NCI-H2227 treated with DMSO at 0.1 percent for 48 hours (cell line): ENCODE results near the gene POLR1B.
"Not testable (repeated sequence)": the region's sequence is repeated elsewhere in the genome, so short reads cannot be mapped to it uniquely, and the experiment has no call there.

Source experiments
- DNase-seq: peaks from one replicate; lab custom pipeline; 2025; lab: John Stamatoyannopoulos, UW

POLR1B gene

DNA sequence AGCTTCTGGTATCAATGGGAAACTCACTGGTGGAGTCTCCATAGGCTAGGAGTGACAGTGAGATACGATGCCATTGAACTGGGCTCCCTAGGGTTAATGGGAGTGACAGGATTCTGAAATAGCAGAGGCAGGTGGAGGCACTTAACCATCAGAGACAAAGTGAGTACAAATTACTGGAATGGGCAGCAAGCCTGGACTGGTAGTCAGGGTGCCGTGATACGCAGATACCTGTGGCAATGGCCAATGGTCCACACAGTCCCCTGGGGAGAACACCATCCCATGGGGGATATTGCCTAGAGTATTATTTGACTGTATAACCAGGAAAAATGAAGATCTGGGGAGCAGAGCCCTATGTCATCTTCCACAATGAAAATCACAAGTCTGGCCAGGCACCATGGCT lies 59.5 kb downstream of the POLR1B start:
- no peak for DNase-seq

DNA sequence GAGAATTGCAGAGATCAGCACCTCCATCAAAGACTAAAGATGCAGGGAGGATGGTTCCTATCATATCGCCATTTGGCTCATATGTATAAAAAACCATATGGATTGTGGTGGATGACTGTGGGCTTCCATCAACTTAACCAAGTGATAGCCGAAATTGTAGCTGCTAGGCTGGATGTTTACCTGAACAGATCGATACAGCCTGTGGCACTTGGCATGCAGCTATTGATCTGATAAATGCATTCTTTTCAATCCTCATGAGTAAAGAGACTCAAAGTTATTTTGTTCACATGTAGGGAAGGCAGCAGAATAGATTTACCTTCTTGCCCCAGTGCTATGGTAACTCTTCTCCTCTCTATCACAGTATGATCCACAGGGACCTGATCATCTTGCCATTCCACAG lies 60.7 kb downstream of the POLR1B start:
- no peak for DNase-seq

DNA sequence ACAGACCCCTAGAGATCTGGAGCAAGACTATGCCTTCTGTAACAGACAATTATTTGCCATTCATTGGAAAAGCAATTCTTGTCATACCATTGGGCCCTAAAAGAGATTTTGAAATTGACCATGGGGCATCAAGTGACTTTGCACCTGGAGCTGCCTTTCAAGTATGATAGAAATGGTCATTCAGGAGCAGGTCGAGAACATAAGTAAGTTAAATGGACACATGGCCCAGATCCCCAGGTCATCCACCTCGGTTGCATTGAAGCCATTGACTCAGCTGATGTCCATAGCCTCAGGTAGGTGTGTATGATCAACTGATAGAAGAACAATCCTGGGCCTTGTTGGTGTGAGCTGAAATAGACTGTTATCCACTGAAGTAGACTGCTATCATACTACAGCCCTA lies 61.5 kb downstream of the POLR1B start:
- no peak for DNase-seq

DNA sequence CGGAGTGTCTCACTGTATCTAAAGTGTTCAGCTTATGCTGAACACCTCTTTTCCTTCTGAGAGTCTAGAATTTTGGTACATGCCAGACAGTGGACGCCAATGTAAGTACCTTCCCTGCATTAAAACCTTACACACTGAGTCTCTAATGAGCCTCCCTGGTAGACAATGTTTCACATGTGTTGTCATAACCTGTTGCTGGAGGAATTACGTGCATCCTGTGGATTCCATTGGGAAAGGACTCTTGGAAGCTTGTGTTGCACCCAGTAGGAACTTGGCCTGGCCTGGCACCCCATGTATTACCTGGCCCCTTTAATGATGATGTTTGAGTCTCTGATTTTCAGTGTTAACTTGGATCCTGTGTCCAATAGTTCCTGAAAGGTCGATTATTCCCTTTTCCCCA lies 62.7 kb downstream of the POLR1B start:
- DNase-seq, result no peak

DNA sequence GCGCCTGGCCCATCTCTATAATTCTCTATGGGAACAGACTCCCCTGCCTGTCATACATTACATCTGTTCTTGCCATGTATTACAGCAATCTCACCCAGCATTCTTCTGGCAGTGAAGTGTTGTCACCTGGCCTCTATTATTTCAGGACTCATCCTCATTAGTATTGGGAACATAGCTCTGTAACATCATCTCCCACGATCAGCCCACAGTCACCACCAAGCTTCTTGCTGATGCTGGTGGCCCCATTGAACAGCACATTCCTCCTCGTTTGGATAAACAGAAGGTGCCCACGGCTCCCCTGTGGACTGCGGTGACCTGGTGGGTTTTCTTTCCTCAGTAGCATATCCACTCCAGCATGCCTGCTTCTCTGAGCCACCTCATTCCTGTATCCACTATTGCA lies 63.7 kb downstream of the POLR1B start:
- DNase-seq, result no peak

DNA sequence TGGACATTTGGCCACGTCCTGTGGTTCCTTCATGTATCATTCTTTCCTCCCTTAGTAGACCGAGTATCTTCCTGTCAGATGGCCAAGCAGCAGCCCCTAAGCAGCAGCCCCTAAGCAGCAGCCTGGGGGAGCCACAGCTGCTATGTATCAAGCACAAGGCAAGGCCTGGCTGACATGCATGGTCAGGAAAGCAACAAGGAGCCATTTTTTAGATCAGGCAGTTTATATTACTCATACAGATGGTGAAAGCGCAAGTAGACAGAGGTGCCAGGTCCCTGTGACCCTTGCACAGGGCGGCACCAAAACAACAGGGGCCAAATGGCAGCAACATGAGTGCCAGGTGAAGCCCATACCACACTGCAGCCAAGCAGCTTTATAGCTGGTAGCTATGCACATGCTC lies 64.3 kb downstream of the POLR1B start:
- no peak for DNase-seq

DNA sequence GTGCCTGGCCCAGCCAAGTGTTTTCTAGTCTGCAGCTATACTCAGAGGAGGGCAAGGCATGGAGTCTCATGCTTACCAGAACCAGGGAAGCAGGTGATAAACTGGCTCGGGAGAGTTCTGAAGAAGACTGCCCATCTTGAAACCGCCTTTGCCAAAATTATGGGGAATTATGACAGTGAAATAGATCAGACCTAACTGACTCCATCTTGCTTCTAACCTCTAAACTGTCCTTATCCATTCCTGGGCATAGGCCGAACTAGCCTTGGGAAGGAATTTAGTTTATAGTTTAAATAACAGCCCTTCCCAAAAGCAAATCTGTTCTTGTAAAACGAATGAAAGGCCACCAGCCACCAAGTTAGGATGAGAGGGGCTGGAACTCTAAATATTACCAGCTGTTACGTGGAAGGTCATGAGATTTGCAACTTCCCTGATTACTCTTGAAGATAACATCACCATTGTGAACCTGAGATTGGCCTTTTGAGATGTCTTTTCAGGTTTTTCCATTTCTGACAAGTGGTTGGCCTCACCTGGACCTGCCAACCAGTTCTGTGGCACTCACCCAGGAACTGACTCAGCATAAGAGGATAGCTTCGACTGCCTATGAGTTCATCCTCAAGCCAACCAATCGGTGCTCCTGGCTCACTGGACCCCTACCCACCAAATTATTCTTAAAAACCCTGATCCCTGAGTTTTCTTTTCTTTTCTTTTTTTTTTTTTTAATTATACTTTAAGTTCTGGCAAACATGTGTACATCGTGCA lies 65.6 kb downstream of the POLR1B start:
- DNase-seq, result no peak

DNA sequence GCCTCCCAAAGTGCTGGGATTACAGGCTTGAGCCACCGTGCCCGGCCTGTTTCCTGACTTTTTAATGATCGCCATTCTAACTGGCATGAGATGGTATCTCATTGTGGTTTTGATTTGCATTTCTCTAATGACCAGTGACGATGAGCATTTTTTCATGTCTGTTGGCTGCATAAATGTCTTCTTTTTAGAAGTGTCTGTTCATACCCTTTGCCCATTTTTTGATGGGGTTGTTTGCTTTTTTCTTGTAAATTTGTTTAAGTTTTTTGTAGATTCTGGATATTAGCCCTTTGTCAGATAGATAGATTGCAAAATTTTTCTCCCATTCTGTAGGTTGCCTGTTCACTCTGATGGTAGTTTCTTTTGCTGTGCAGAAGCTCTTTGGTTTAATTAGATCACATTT lies 67.1 kb downstream of the POLR1B start:
- not testable (repeated sequence) for DNase-seq

DNA sequence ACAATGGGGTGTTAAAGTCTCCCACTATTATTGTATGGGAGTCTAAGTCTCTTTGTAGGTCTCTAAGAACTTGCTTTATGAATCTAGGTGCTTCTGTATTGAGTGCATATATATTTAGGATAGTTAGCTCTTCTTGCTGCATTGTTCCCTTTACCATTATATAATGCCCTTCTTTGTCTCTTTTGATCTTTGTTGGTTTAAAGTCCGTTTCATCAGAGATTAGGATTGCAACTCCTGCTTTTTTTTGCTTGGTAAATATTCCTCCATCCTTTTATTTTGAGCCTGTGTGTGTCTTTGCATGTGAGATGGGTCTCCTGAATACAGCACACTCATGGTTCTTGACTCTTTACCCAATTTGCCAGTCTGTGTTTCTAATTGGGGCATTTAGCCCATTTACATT lies 70.0 kb downstream of the POLR1B start:
- not testable (repeated sequence) for DNase-seq

DNA sequence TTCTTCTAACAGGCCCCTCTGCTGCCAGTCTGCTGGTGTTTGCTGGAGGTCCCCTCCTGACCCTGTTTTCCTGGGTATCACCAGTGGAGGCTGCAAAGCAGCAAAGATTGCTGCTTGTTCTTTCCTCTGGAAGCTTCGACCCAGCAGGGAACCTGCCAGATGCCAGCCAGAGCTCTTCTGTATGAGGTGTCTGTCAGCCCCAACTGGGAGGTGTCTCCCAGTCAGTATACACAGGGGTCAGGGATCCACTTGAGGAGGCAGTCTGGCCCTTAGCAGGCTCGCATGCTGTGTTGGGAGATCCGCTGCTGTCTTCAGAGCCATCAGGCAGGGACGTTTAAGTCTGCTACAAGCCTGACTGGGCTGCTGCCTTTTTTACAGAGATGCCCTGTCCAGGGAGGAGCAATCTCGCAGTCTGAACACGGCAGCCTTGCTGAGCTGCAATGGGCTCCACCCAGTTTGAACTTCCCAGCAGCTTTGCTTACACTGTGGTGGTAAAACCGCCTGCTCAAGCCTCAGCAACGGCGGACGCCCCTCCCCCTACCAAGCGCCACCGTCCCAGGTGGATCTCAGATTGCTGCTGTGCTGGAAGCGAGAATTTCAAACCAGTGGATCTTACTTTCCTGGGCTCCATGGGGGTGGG lies 72.1 kb downstream of the POLR1B start:
- DNase-seq, result no peak

DNA sequence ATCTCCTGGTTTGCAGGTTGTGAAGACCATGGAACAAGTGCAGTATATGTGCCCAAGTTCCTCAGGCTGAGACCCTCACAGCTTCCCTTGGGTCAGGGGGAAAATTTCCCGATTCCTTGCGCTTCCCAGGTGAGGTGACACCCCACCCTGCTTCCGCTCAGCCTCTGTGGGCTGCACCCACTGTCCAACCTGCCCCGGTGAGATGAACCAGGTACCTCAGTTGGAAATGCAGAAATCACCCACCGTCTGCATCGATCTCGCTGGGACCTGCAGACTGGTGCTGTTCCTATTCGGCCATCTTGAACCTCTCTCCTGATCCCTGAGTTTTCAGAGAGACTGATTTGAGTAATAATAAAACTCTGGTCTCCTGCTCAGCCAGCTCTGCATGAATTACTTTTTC lies 72.8 kb downstream of the POLR1B start:
- no peak for DNase-seq

DNA sequence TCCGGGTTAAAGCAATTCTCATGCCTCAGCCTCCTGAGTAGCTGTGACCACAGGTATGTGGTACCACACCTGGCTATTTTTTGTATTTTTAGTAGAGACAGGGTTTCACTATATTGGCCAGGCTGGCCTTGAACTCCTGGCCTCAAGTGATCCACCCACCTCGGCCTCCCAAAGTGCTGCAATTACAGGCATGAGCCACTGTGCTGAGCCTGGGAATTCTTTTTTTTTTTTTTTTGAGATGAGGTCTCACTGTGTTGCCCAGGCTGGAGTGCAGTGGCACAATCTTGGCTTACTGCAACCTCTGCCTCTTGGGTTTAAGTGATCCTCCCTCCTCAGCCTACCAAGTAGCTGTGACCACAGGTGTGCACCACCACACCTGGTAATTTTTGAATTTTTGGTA lies 73.5 kb downstream of the POLR1B start:
- not testable (repeated sequence) for DNase-seq

DNA sequence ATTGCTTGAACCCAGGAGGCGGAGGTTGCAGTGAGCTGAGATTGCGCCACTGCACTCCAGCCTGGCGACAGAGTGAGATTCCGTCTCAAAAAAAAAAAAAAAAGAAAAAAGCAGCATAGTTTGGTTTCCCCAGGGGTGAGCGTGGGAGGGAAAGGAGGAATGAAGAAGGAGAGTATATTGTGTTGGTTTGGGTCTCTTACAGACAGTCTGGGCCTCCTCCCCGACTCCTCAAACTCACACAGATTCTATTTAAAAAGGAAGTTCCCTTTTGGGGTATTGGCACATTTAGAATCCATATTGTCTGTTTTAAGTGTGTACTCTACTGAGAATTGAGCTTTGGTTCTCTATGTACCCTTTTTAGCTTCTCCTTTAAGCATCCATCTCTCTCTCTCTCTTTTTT lies 76.1 kb downstream of the POLR1B start:
- DNase-seq, result no peak

DNA sequence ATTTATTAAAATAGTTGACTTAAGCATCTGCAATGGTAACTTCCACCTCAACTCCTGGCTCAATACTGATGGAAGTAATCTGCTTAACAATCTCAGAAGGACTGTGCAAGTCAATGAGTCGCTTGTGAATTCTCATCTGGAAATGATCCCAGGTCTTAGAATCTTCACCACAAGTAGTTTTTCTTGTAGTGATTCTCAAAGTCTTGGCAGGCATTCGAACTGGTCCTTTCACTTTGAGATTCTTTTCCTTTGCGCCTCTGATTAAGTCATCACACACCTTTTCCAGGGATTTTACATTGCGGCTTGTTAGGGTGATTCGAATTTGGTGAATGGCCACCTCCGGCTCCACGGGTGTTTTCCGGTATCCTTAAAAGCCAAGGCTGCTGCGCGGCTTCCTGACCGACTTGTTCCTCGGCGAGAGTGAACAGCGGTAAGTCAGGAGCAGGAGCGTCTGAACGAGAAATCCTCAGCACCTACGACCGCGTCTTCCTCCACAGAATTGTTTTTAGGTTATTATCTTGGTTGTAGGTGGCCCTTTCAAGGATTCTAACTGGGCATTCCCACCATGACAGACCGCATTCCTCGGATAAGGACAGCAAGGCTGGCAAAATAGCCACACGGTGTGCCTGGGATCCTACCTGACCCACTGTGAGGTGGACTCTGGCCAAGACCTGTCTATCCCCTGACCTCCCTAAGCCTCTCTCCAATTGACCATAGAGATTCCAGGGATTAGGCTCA lies 79.7 kb downstream of the POLR1B start:
- DNase-seq, result no peak

DNA sequence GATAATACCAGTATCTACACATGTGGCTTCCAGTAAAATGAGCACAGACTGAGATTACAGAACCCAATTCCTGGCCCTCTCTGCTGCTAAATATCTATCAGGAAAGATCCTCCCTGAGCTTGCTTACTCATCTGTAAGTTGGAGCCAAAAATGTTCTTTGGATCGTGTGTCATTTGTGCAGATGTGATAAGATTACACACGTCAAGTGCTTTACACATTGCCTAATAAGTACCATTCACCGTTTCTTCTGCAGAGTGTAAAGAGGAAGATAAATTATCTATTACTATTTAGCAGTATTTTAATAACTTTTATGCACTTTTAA lies 80.2 kb downstream of the POLR1B start:
- no peak for DNase-seq

DNA sequence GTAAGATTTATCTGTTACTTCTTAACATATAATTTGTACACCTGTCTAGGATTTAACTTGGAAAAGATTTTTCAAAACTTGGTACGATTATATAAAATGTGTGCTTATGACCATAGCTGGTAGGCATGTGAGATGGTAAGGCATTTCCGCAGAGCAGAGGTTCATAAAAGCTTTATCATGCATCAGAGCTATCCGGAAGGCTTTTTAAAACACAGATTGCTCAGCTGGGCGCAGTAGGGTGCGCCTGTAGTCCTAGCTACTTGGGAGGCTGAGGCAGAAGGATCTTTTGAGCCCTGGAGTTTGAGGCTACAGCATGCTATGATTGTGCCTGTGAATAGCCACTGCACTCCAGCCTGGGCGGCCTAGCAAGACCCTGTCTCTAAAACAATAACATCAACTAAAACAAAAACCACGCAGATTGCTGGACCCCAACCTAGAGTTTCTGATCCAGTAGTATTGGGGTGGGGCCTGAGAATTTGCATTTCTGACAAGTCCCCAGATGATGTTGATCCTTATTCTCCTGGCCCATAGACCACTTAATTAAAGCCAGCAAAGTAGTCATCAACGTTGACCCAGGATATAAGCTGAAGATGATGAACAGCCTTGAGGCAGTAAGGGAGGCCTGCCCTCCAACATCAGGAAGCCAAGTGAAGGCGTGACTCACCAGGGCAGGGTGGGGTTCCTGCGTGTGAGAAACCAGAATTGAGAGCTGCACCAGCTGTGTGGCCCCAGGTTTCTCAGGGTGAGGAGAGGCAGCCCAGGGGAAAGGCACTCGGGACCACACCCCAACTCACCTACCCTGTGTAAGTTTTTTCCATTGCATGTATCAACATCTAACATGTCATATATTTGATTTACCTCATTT lies 81.9 kb downstream of the POLR1B start:
- no peak for DNase-seq

DNA sequence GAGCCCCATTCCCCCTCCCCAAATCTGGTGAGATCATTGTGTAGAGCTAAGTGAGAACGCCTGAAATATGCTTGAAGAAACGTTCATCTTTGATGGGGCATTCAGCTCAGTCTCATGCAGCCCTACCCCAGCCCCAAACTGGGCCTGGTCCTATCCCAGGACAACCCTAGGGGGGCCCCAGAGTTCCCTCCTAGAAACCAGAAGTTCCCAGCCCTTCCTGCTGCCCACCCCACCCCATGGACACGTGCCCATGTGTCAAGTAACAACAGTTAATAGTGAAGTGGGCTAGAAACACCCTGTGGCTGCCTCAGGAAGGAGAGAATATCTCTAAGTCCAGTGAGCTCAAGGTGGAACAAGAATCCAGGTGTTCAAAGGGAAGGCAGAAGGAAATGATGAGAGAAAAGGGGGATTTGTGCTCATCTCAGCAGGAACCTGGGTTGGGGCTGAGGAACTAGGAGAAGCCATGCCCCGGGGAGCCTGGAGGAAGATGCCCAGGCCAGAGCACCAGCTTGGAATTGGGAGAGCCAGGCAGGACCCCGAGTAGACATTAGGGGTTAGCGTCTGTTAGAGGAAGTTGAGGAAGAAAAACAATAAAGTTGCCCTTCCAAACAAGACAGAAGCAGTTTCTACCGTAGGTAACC lies 83.3 kb downstream of the POLR1B start:
- no peak for DNase-seq

DNA sequence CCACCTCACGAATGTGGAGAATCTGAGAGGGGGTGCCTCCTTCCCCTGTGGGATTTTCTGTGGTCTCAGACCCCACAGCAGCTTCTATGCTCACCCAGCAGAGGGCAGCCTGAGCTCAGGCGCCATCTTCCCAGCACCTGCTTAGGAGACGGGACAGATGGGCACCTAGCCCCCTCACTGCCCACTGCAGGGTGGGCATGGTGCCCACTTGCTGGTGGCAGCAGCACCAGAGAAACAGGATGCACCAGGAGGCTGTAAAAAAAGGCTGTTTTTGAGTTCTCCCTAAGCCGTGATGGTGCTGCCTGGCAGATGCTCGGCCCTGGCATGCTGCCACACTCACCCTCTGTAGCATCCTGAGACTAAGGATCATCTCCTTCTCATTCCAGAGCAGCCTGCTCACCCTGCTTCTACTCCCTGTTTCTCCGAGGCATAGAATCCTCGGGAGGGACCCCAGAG lies 84.4 kb downstream of the POLR1B start:
- no peak for DNase-seq
